ENCODE measurements around the gene PDPN. TPM values are rescaled to one million over a fixed set of nuclear protein-coding genes. Genes with fewer than 3 reads are reported as not detected.

Gene PDPN
- total and polyA plus RNA-seq, 2 donors (not counting 1 experiment from before 2014, with no cell fraction given): 1.5 to 3.1 TPM

DNA sequence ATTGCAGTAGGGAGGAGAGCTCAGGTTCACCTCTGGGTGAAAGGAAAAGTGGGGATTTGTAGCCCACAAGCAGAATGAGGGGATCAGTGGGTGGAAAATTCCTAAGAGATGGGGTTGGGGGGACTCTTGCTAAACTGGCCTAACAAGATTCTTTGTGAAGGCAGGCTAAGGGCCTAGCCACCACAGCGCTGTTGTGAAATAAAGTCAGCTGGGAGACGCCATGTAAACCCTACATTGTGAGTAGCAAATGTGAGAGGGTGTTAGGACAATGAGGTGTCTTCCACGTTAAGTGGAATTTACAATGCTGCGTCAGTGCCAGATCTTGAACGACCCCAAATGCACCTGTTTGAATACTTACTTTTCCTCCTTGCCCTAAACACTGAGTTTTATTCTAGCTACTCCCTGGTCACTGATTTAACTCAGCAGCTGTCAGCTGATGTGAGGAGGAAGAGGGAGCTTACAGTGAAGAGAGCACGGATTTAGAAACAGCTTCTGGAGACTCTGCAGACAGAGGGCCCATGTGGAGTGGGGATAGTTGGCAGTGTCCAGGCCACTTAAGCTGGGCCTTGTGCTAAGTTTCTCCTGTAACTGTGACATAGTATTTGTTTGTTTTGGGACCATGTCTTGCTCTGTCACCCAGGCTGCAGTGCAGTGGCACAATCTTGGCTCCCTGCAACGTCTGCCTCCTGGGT is 17.3 kb downstream of the PDPN start:
- H3K4me2 ChIP-seq (ENCODE audit: extremely low read depth, insufficient read depth, low read length): no peak overlapping the region
- H4K20me1 ChIP-seq (ENCODE audit: control insufficient read depth, extremely low read depth, insufficient read depth, low read length): no peaks in the 10 kb centered on the region
- no peak overlapping the region for H3K9ac ChIP-seq (ENCODE audit: insufficient read depth, low read length)
- no peaks in the 10 kb centered on the region for H3K27me3 ChIP-seq (ENCODE audit: control insufficient read depth, insufficient read depth, low read length)
- TF ChIP-seq EZH2 (IDR thresholded peaks at IDR 0.05; ENCODE audit: low read length, missing control alignments): no peak
- TF ChIP-seq, protein P1, sequence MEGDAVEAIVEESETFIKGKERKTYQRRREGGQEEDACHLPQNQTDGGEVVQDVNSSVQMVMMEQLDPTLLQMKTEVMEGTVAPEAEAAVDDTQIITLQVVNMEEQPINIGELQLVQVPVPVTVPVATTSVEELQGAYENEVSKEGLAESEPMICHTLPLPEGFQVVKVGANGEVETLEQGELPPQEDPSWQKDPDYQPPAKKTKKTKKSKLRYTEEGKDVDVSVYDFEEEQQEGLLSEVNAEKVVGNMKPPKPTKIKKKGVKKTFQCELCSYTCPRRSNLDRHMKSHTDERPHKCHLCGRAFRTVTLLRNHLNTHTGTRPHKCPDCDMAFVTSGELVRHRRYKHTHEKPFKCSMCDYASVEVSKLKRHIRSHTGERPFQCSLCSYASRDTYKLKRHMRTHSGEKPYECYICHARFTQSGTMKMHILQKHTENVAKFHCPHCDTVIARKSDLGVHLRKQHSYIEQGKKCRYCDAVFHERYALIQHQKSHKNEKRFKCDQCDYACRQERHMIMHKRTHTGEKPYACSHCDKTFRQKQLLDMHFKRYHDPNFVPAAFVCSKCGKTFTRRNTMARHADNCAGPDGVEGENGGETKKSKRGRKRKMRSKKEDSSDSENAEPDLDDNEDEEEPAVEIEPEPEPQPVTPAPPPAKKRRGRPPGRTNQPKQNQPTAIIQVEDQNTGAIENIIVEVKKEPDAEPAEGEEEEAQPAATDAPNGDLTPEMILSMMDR (conservative IDR thresholded peaks at IDR 0.05 in 1 of 2, IDR thresholded peaks at IDR 0.05 in 1 of 2; ENCODE audit: low read depth in 1 of 2, low read length in 2 of 2): no peak
- no peak for DNase-seq (ENCODE audit: low read depth in 2 of 2)
- no peak overlapping the region for H3K27ac ChIP-seq (ENCODE audit: insufficient read depth, low read length)
- H3K36me3 ChIP-seq (ENCODE audit: control insufficient read depth, insufficient read depth, low read length): no peaks in the 10 kb centered on the region
- H2AFZ ChIP-seq (ENCODE audit: low read length): no peak overlapping the region
- H3K4me3 ChIP-seq (replicated peaks in 1 of 4; ENCODE audit: control extremely low read depth in 1 of 4, insufficient read depth in 1 of 4, low read depth in 3 of 4, low read length in 4 of 4): no peak overlapping the region
- no peaks in the 10 kb centered on the region for H3K79me2 ChIP-seq (ENCODE audit: control insufficient read depth, insufficient read depth, low read length)
- no peaks in the 10 kb centered on the region for H3K9me3 ChIP-seq (ENCODE audit: control insufficient read depth, insufficient read depth, low read depth, low read length)
- no peaks in the 10 kb centered on the region for H3K4me1 ChIP-seq (ENCODE audit: control insufficient read depth, extremely low read depth, insufficient read depth, low read length)

DNA sequence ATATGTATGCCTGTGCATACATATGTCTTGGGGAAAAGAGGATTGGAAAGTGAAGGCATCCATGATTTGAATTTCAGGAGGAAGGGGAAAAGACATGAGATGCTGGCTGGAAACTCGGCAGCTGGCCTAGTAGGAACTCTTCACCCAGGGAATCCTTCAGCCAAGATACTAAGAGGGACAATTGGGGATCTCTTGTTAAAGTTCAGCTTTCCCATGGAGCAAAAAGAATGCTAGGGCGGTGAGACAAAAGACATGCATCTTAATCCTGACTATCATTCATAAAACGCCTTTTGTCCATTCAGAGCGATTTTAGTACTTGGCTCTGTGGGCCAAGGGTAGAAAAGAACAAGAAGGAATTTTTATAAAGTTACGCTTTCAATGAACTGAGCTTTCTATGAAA is 20.5 kb downstream of the PDPN start:
- Histone ChIP-seq H3K27me3 (ENCODE audit: control insufficient read depth, insufficient read depth, low read length) (no peaks in the 10 kb centered on the region), H3K4me1 (ENCODE audit: control insufficient read depth, extremely low read depth, insufficient read depth, low read length) (no peaks in the 10 kb centered on the region), H3K79me2 (ENCODE audit: control insufficient read depth, insufficient read depth, low read length) (no peaks in the 10 kb centered on the region), H3K9ac (ENCODE audit: insufficient read depth, low read length) (no peak overlapping the region), H2AFZ (ENCODE audit: low read length) (no peak overlapping the region), H3K4me2 (ENCODE audit: extremely low read depth, insufficient read depth, low read length) (no peak overlapping the region), H3K4me3 (replicated peaks in 1 of 4; ENCODE audit: control extremely low read depth in 1 of 4, insufficient read depth in 1 of 4, low read depth in 3 of 4, low read length in 4 of 4) (no peak overlapping the region), H3K9me3 (ENCODE audit: control insufficient read depth, insufficient read depth, low read depth, low read length) (no peaks in the 10 kb centered on the region), H3K27ac (ENCODE audit: insufficient read depth, low read length) (no peak overlapping the region), H3K36me3 (ENCODE audit: control insufficient read depth, insufficient read depth, low read length) (no peaks in the 10 kb centered on the region), H4K20me1 (ENCODE audit: control insufficient read depth, extremely low read depth, insufficient read depth, low read length) (no peaks in the 10 kb centered on the region)
- DNase-seq (ENCODE audit: low read depth in 2 of 2): no peak
- TF ChIP-seq EZH2 (IDR thresholded peaks at IDR 0.05; ENCODE audit: low read length, missing control alignments): no peak
- TF ChIP-seq, protein P1 (conservative IDR thresholded peaks at IDR 0.05 in 1 of 2, IDR thresholded peaks at IDR 0.05 in 1 of 2; ENCODE audit: low read depth in 1 of 2, low read length in 2 of 2): no peak

DNA sequence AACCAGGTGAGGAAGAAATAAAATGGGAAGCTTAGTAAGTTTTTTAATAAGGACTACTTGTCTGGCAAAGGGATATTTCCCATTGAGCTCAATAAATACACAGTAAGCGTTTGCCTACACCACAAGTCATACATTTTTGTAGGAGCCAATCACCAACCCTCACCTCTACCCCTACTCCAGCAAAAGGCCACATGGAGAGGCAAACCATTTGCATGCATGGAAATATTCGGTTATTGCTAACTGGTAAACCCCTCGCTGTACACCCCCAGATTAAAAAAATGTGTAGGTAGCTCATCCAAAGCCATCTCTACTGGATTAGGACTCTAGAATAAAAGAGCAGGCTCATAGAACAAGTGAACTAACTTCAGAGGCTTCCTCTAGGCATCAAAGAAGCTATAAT is 21.1 kb downstream of the PDPN start:
- Histone ChIP-seq H3K9me3 (ENCODE audit: control insufficient read depth, insufficient read depth, low read depth, low read length) (no peaks in the 10 kb centered on the region), H3K27me3 (ENCODE audit: control insufficient read depth, insufficient read depth, low read length) (no peaks in the 10 kb centered on the region), H3K4me3 (replicated peaks in 1 of 4; ENCODE audit: control extremely low read depth in 1 of 4, insufficient read depth in 1 of 4, low read depth in 3 of 4, low read length in 4 of 4) (no peak overlapping the region), H3K4me2 (ENCODE audit: extremely low read depth, insufficient read depth, low read length) (no peak overlapping the region), H4K20me1 (ENCODE audit: control insufficient read depth, extremely low read depth, insufficient read depth, low read length) (no peaks in the 10 kb centered on the region), H3K79me2 (ENCODE audit: control insufficient read depth, insufficient read depth, low read length) (no peaks in the 10 kb centered on the region), H3K4me1 (ENCODE audit: control insufficient read depth, extremely low read depth, insufficient read depth, low read length) (no peaks in the 10 kb centered on the region), H3K9ac (ENCODE audit: insufficient read depth, low read length) (no peak overlapping the region), H2AFZ (ENCODE audit: low read length) (no peak overlapping the region), H3K36me3 (ENCODE audit: control insufficient read depth, insufficient read depth, low read length) (no peaks in the 10 kb centered on the region), H3K27ac (ENCODE audit: insufficient read depth, low read length) (no peak overlapping the region)
- DNase-seq (ENCODE audit: low read depth in 2 of 2): no peak
- TF ChIP-seq, protein P1 (conservative IDR thresholded peaks at IDR 0.05 in 1 of 2, IDR thresholded peaks at IDR 0.05 in 1 of 2; ENCODE audit: low read depth in 1 of 2, low read length in 2 of 2): no peak
- no peak for TF ChIP-seq EZH2 (IDR thresholded peaks at IDR 0.05; ENCODE audit: low read length, missing control alignments)

Data from fibroblast of lung (primary cell).